MM.1S (cell line): ENCODE results near the gene LINGO1.

Experiments used
- DNase-seq: peaks from one replicate; pipeline ENCODE4 v3.0.0-alpha.2; 2015
- H2AFZ ChIP-seq: fragments of 300-600 bp; sonication (generic); 2 replicates; pipeline ENCODE4 v1.6.0; 2016; ENCODE audit warnings: antibody characterized with exemption, low read length
- H3F3A ChIP-seq: fragments of 300-600 bp; sonication (generic); 2 replicates; pipeline ENCODE4 v1.6.1; 2016; ENCODE audit warnings: mild to moderate bottlenecking, antibody characterized with exemption, low read length, moderate library complexity, mixed read lengths; ENCODE audit not compliant: insufficient read depth
- H3K27ac ChIP-seq: fragments of 300-600 bp; sonication (generic); 2 replicates; pipeline ENCODE4 v1.5.1; 2016; ENCODE audit warnings: mild to moderate bottlenecking, low read length
- H3K27me3 ChIP-seq: fragments of 300-600 bp; sonication (generic); replicated peaks from 2 replicates; pipeline ENCODE4 v1.6.0; 2016; ENCODE audit warnings: low read length; ENCODE audit not compliant: insufficient read depth
- H3K36me3 ChIP-seq: fragments of 300-600 bp; sonication (generic); replicated peaks from 2 replicates; pipeline ENCODE4 v1.6.1; 2016; ENCODE audit warnings: mild to moderate bottlenecking, low read length, mixed read lengths; ENCODE audit not compliant: insufficient read depth
- H3K4me1 ChIP-seq: fragments of 300-600 bp; sonication (generic); 2 replicates; pipeline ENCODE4 v1.6.1; 2016; ENCODE audit warnings: low read length, mixed read lengths
- H3K4me2 ChIP-seq: fragments of 300-600 bp; sonication (generic); 2 replicates; pipeline ENCODE4 v1.6.0; 2016; ENCODE audit warnings: low read depth, low read length
- H3K4me3 ChIP-seq: fragments of 300-600 bp; sonication (generic); 2 replicates; pipeline ENCODE4 v1.5.1; 2016; ENCODE audit warnings: low read length, mixed read lengths
- H3K79me2 ChIP-seq: fragments of 300-600 bp; sonication (generic); 2 replicates; pipeline ENCODE4 v1.6.1; 2016; ENCODE audit warnings: mixed run types, low read length, mixed read lengths
- H3K9ac ChIP-seq: fragments of 300-600 bp; sonication (generic); 2 replicates; pipeline ENCODE4 v1.6.1; 2016; ENCODE audit warnings: low read length, mixed read lengths
- H3K9me2 ChIP-seq: fragments of 300-600 bp; sonication (generic); replicated peaks from 2 replicates; pipeline ENCODE4 v1.6.1; 2016; ENCODE audit warnings: mild to moderate bottlenecking, low read length, mixed read lengths; ENCODE audit not compliant: insufficient read depth
- H3K9me3 ChIP-seq: fragments of 300-600 bp; sonication (generic); replicated peaks from 2 replicates; pipeline ENCODE4 v1.6.1; 2016; ENCODE audit warnings: mild to moderate bottlenecking, low read length, mixed read lengths; ENCODE audit not compliant: insufficient read depth
- H4K20me1 ChIP-seq: fragments of 300-600 bp; sonication (generic); 2 replicates; pipeline ENCODE4 v1.6.1; 2016; ENCODE audit warnings: mild to moderate bottlenecking, low read length, moderate library complexity, mixed read lengths; ENCODE audit not compliant: insufficient read depth
- EZH2 ChIP-seq: fragments of 300-600 bp; sonication (generic); optimal IDR thresholded peaks from 2 replicates; pipeline ENCODE3; 2017; ENCODE audit warnings: low read depth, mild to moderate bottlenecking, antibody characterized with exemption, low read length, mixed read lengths
- EZH2phosphoT487 ChIP-seq: fragments of 300-600 bp; sonication (generic); IDR thresholded peaks from 2 replicates; pipeline ENCODE4 v1.6.1; 2018; ENCODE audit warnings: antibody characterized with exemption, low read length
- TF ChIP-seq, protein P1 (sequence below): fragments of 300-600 bp; sonication (generic); IDR thresholded peaks from 2 replicates; pipeline ENCODE4 v1.5.1; 2016; ENCODE audit warnings: antibody characterized with exemption, low read length, mixed read lengths

LINGO1 gene

DNA sequence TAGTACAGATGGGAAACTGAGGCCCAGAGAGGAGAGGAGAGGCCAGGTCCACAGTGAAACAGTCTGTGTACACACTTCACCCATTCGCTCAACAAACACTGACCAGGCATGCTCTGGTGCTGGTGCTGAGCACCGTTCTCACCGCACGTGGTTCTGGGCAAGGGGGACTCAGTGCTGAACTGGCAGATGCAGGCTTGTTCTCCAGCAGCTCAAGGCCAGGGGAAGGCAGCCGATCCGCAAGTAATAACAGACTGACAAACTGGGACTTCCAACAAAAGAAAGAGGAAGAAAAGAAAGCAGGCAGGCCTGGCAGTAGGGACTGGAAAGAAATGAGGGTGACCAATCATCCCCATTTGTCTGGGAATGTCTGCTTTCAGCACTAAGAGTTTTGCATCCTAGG is 25.6 kb upstream of the LINGO1 start:
- Histone ChIP-seq H3K4me3 (no peak overlapping the region), H3K79me2 (no peaks in the 10 kb centered on the region), H3K36me3 (no peaks in the 10 kb centered on the region), H3F3A (no peaks in the 10 kb centered on the region), H3K9me3 (no peaks in the 10 kb centered on the region), H3K9ac (no peak overlapping the region), H3K27ac (no peak overlapping the region), H3K4me1 (no peaks in the 10 kb centered on the region), H3K27me3 (peaks cover 79% of the 10 kb centered on the region), H3K9me2 (no peaks in the 10 kb centered on the region), H2AFZ (no peak overlapping the region), H3K4me2 (no peak overlapping the region), H4K20me1 (no peaks in the 10 kb centered on the region)
- DNase-seq: no peak
- TF ChIP-seq EZH2: no peak
- TF ChIP-seq, protein P1, sequence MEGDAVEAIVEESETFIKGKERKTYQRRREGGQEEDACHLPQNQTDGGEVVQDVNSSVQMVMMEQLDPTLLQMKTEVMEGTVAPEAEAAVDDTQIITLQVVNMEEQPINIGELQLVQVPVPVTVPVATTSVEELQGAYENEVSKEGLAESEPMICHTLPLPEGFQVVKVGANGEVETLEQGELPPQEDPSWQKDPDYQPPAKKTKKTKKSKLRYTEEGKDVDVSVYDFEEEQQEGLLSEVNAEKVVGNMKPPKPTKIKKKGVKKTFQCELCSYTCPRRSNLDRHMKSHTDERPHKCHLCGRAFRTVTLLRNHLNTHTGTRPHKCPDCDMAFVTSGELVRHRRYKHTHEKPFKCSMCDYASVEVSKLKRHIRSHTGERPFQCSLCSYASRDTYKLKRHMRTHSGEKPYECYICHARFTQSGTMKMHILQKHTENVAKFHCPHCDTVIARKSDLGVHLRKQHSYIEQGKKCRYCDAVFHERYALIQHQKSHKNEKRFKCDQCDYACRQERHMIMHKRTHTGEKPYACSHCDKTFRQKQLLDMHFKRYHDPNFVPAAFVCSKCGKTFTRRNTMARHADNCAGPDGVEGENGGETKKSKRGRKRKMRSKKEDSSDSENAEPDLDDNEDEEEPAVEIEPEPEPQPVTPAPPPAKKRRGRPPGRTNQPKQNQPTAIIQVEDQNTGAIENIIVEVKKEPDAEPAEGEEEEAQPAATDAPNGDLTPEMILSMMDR: no peak
- TF ChIP-seq EZH2phosphoT487: no peak

DNA sequence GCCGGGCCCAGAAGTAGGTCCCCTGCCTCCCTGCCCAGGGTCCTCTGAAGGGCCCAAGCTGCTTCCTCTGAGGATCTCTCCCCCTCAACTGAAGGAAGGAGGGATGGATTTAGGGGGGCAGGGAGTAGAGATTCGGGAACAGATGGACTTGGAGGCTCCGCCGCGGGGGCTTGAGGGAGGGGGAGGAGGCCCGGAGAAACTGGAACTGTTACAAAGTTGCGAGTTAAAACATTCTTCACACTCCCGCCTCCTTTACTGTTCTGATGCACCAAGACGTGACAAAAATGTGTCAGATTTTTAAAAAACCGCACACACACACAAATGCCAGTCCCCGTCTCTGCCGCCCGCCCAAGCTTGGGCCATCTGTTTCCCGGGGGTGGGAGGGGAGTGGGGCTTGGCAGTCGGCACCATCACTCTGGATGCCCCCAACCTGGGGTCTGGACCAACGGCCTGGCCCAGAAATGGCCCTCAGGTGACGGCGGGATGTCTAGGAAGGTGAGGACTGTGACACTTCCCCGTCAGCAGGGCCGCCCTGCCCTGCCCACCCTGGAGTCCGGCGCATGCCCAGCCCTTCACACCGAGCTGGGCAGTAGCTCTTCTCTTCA is 25.0 kb upstream of the LINGO1 start:
- DNase-seq: no peak
- Histone ChIP-seq H3K36me3 (no peaks in the 10 kb centered on the region), H3K4me2 (no peak overlapping the region), H3K9me2 (no peaks in the 10 kb centered on the region), H3K9me3 (no peaks in the 10 kb centered on the region), H2AFZ (no peak overlapping the region), H3K4me1 (no peaks in the 10 kb centered on the region), H3F3A (no peaks in the 10 kb centered on the region), H3K27ac (no peak overlapping the region), H3K4me3 (no peak overlapping the region), H3K79me2 (no peaks in the 10 kb centered on the region), H4K20me1 (no peaks in the 10 kb centered on the region), H3K27me3 (peaks cover 84% of the 10 kb centered on the region), H3K9ac (no peak overlapping the region)
- no peak for TF ChIP-seq EZH2
- TF ChIP-seq, protein P1: no peak
- no peak for TF ChIP-seq EZH2phosphoT487

DNA sequence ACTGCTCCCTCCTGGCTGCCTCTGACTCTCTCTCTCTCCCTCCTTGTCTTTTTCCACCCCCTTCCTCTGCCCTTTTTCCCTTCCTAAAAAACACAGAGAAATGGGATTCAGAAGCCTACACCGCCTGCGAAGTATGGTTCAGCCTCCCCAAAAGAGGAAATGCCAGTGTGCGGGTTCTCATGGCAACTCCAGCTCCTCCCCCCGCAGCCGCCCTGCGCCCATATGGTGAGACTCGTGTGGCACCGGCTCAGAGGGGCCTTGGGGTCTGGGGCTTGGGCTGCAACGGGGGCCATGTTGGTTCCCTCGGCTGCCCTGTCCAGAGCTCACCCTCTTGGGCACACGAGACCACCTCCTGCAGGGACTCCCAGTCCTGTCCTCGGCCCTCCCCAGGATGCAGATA is 23.6 kb upstream of the LINGO1 start:
- H3K4me2 ChIP-seq: no peak overlapping the region
- no peaks in the 10 kb centered on the region for H3K36me3 ChIP-seq
- DNase-seq: no peak
- H3K27ac ChIP-seq: no peak overlapping the region
- no peak overlapping the region for H3K9ac ChIP-seq
- H3K4me1 ChIP-seq: peaks cover 6% of the 10 kb centered on the region; the same call in 1 of the 2 replicates
- H3F3A ChIP-seq: no peaks in the 10 kb centered on the region
- H3K79me2 ChIP-seq: no peaks in the 10 kb centered on the region
- no peaks in the 10 kb centered on the region for H3K9me2 ChIP-seq
- H2AFZ ChIP-seq: no peak overlapping the region
- H4K20me1 ChIP-seq: no peaks in the 10 kb centered on the region
- H3K9me3 ChIP-seq: no peaks in the 10 kb centered on the region
- no peak for TF ChIP-seq EZH2
- no peak for TF ChIP-seq EZH2phosphoT487
- TF ChIP-seq, protein P1: no peak
- H3K27me3 ChIP-seq: peaks cover 83% of the 10 kb centered on the region
- H3K4me3 ChIP-seq: no peak overlapping the region
